HL-60 (cell line): Measurements from ENCODE around the gene ZNF609.

Experiments
- POLR2AphosphoS5 ChIP-seq: IDR thresholded peaks from 2 replicates; pipeline ENCODE4 v1.6.1; 2012; ENCODE audit warnings: low read depth
- TF ChIP-seq, protein P1 (sequence below): IDR thresholded peaks from one replicate; pipeline ENCODE4 v1.5.1; 2011; ENCODE audit warnings: low read length, control low read depth, inconsistent platforms; ENCODE audit not compliant: insufficient read depth

DNA sequence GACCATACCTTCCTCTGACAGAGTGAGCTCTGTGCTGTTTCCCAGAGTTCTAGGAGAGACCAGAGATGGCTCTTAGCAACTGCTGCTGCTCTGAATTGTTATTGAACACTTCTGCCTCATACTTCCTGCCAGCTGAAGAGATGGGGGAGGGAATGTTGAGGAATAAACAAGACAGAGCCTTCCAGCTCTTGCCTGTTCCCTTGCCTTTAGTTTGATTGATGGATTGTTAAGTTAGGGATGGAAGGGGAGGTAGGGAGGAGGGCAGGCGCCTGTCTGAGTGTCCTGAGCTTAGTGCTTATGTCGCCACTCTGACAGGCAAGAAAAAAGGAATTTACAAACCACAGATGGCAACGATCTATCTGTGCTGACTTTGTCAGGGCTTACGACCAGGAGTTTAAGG lies 42.8 kb downstream of the ZNF609 start:
- no peak for TF ChIP-seq POLR2AphosphoS5
- TF ChIP-seq, protein P1, sequence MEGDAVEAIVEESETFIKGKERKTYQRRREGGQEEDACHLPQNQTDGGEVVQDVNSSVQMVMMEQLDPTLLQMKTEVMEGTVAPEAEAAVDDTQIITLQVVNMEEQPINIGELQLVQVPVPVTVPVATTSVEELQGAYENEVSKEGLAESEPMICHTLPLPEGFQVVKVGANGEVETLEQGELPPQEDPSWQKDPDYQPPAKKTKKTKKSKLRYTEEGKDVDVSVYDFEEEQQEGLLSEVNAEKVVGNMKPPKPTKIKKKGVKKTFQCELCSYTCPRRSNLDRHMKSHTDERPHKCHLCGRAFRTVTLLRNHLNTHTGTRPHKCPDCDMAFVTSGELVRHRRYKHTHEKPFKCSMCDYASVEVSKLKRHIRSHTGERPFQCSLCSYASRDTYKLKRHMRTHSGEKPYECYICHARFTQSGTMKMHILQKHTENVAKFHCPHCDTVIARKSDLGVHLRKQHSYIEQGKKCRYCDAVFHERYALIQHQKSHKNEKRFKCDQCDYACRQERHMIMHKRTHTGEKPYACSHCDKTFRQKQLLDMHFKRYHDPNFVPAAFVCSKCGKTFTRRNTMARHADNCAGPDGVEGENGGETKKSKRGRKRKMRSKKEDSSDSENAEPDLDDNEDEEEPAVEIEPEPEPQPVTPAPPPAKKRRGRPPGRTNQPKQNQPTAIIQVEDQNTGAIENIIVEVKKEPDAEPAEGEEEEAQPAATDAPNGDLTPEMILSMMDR = no peak
